Coronary artery (tissue), 2 donors: ENCODE results near the gene SPPL2C.
A peak's percentile ranks its signal among the peaks of the same experiment; 100 is the strongest.
"Not testable (repeated sequence)": the region's sequence is repeated elsewhere in the genome, so short reads cannot be mapped to it uniquely, and the experiment has no call there.

Experiments used
- DNase-seq: peaks from one replicate; pipeline ENCODE4 v3.0.0-alpha.2; 2017; ENCODE audit warnings: low spot score
- H3K27ac ChIP-seq, 2 donors: fragments of 200-600 bp; sonication (generic); one replicate each; pipeline ENCODE4 v1.5.1; 2016 to 2019
- H3K4me3 ChIP-seq: fragments of 200-600 bp; sonication (generic); 2 replicates; pipeline ENCODE4 v1.5.1; 2016; ENCODE audit warnings: mild to moderate bottlenecking, moderate library complexity
- CTCF ChIP-seq: fragments of 200-600 bp; sonication (generic); IDR thresholded peaks from one replicate; pipeline ENCODE4 v1.5.1; 2019; ENCODE audit warnings: antibody characterized with exemption

SPPL2C gene

GRCh38 chr17:45851873-45852272 lies 7.2 kb downstream of the SPPL2C start:
- no peak for TF ChIP-seq CTCF
- no peak overlapping the region for H3K4me3 ChIP-seq

GRCh38 chr17:45852535-45853297 lies 8.0 kb downstream of the SPPL2C start:
- H3K4me3 ChIP-seq, result no peak overlapping the region

More at GRCh38 chr17:45851873-45852272, 7.2 kb downstream of the SPPL2C start:
- no peak for DNase-seq
- no peak overlapping the region for H3K27ac ChIP-seq

GRCh38 chr17:45854209-45854608 lies 9.5 kb downstream of the SPPL2C start:
- TF ChIP-seq CTCF, result no peak
- DNase-seq, result no peak
- Histone ChIP-seq H3K27ac (no peak overlapping the region), H3K4me3 (no peak overlapping the region)

More at GRCh38 chr17:45852535-45853297, 8.0 kb downstream of the SPPL2C start:
- no peak overlapping the region for H3K27ac ChIP-seq
- DNase-seq, result no peak
- TF ChIP-seq CTCF, result peak; percentile 77

GRCh38 chr17:45855691-45856336 lies 11.1 kb downstream of the SPPL2C start:
- no peak for TF ChIP-seq CTCF
- no peak for DNase-seq
- H3K4me3 ChIP-seq, result no peak overlapping the region
- H3K27ac ChIP-seq, result no peak overlapping the region

GRCh38 chr17:45857977-45858708 lies 13.5 kb downstream of the SPPL2C start:
- no peak for DNase-seq
- no peak for TF ChIP-seq CTCF
- Histone ChIP-seq H3K27ac (no peak overlapping the region), H3K4me3 (no peak overlapping the region)

- Histone ChIP-seq H3K27ac (no peak overlapping the region), H3K4me3 (no peak overlapping the region)
- no peak for DNase-seq
- TF ChIP-seq CTCF, result no peak
Observed at GRCh38 chr17:45861165-45861564, 16.5 kb downstream of the SPPL2C start.

GRCh38 chr17:45862127-45862526 lies 17.4 kb downstream of the SPPL2C start:
- H3K27ac ChIP-seq, H3K4me3 ChIP-seq, DNase-seq: not testable (repeated sequence)
